SH-SY5Y (cell line): ENCODE measurements around the gene KCND1.

Experiments
- GATA2 ChIP-seq: IDR thresholded peaks from 2 replicates; pipeline ENCODE4 v1.6.1; 2011; ENCODE audit warnings: mild to moderate bottlenecking, low read depth, low read length
- GATA3 ChIP-seq: IDR thresholded peaks from 2 replicates; pipeline ENCODE4 v1.6.1; 2011; ENCODE audit warnings: low read depth, mild to moderate bottlenecking, low read length, moderate library complexity

- no peak for TF ChIP-seq GATA2
- no peak for TF ChIP-seq GATA3
These were observed 35.1 kb downstream of the KCND1 start for GRCh38 chrX:48936429-48937053.
